SJCRH30 (cell line): ENCODE data around the gene LYZL6. TPM values are rescaled to one million over a fixed set of nuclear protein-coding genes. Genes with fewer than 3 reads are reported as not detected.

ENCODE experiments used
- DNase-seq, 2 experiments: peaks; one replicate each; pipeline ENCODE4 v3.0.0-alpha.2; 2015 to 2020
- H3K27ac ChIP-seq: fragments of 250-450 bp; sonication (Bioruptor Pico); 2 replicates; pipeline ENCODE4 v1.5.1; 2020; ENCODE audit warnings: mild to moderate bottlenecking, moderate library complexity
- H3K27me3 ChIP-seq: fragments of 250-450 bp; sonication (Bioruptor Pico); 2 replicates; pipeline ENCODE4 v1.5.1; 2020; ENCODE audit warnings: mild to moderate bottlenecking, moderate library complexity
- H3K36me3 ChIP-seq: fragments of 250-450 bp; sonication (Bioruptor Pico); 2 replicates; pipeline ENCODE4 v1.5.1; 2020; ENCODE audit warnings: mild to moderate bottlenecking, moderate library complexity
- H3K4me1 ChIP-seq: fragments of 250-450 bp; sonication (Bioruptor Pico); 2 replicates; pipeline ENCODE4 v1.5.1; 2020; ENCODE audit warnings: mild to moderate bottlenecking, moderate library complexity
- H3K4me3 ChIP-seq: fragments of 250-450 bp; sonication (Bioruptor Pico); 2 replicates; pipeline ENCODE4 v1.5.1; 2020; ENCODE audit warnings: mild to moderate bottlenecking, moderate library complexity
- H3K9me3 ChIP-seq: fragments of 250-450 bp; sonication (Bioruptor Pico); replicated peaks from 2 replicates; pipeline ENCODE4 v1.5.1; 2020; ENCODE audit warnings: mild to moderate bottlenecking, moderate library complexity
- total RNA-seq: library from RNA; depleted of rRNA; stranded (reverse); fragments of >200 nt; shearing (Covaris generic); gene quantifications from 2 replicates; pipeline ENCODE4 v1.2.3, GENCODE V29; 2014

Gene LYZL6
- total RNA-seq, 1 experiment from 2014 or later: not detected

DNA sequence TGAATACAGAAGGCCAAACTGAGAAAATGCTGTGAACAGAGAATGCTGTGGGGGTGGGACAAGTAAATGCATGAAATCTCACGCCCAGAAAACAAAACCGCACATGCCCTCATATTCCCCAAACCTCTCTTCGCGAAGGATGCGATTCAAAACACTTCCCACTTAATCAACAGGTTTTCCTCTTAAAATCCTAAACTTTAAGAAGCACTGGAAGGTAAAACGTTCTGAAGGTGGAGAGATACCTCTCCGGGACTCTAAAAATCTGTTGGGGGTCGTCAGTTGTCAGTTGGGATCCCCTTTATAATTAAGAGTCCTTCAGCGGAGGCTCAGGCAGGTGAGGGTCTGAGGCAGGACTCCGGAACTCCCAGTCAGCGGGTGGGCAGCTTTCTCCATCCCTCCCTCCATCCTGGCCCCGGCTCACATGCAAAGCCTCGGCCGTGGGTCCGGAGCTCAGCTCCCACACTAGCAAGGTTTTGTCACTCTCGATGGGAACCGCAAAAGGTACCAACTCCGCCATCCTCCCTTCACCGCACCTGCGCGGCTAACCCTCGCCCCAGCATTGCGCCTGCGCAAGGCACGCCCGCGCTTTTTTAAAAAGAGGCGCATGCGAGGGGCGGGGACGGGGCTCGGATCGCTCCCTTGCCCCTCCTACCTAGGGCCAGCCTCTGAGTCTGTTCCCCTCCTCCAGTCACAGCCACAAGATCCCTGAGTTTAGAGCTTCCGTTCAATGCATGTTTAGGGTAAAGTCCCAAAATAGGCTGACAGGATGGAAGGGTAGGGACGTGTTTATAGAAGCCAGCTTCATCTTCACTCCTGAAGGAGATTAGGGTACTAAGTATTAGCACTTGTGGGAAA, 13.1 kb downstream of the LYZL6 start, which contains the start of gene RDM1:
RDM1 (minus strand) TSS at position 563 of the 855 bp plus-strand sequence; CDS start at position 517, 46 bp downstream.
- no peak for DNase-seq
- Histone ChIP-seq H3K27me3 (peaks cover 18% of the 10 kb centered on the region; the same call in 1 of the 2 replicates), H3K4me1 (no peaks in the 10 kb centered on the region), H3K27ac (no peak within 1 kb of the TSS), H3K36me3 (no peaks in the 10 kb centered on the region), H3K4me3 (no peak within 1 kb of the TSS), H3K9me3 (no peaks in the 10 kb centered on the region)

DNA sequence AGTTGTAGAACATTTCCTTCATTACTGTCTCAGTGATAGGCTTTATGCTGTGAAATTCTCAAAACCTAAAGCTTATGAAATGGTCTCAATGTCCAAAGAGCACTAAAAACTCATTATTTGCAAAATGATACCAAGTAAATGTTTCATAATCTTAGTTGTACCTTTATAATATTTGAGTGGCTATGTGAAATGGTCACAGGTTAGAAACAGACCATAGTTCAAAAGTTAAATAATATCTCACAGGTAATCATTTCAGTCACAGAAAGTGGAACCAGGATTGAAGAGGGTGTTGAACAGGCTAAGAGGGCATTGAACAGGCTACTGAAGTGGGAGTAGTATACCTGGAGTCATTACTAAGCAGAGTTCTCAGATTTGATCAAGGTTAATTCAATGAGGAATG, 15.8 kb downstream of the LYZL6 start:
- Histone ChIP-seq H3K36me3 (no peaks in the 10 kb centered on the region), H3K9me3 (no peaks in the 10 kb centered on the region), H3K4me1 (no peaks in the 10 kb centered on the region), H3K27me3 (peaks cover 17% of the 10 kb centered on the region; the same call in 1 of the 2 replicates), H3K27ac (no peak overlapping the region), H3K4me3 (no peak overlapping the region)
- no peak for DNase-seq

DNA sequence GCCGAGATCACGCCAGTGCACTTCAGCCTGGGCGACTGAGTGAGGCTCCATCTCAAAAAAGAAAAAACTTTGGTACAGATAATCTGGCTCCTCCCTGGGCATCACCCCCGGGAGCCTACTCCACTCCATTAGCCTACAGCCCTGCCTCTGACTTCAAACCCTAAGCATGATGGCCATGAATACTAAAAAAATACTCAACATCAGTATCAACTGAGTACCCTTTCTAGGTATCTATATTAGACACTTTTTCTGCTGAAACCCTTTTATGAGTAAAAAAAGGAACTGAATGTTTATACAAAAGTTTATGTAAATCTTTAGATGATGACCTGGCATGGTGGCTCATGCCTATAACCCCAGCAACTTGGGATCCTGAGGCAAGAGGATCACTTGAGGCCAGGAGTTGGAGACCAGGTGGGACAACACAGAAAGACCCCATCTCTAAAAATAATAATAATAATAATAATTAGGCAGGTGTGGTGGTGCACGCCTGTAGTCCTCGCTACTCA, 19.9 kb downstream of the LYZL6 start:
- Histone ChIP-seq H3K27ac (no peak overlapping the region), H3K9me3 (no peaks in the 10 kb centered on the region), H3K36me3 (no peaks in the 10 kb centered on the region), H3K4me3 (no peak overlapping the region), H3K4me1 (no peaks in the 10 kb centered on the region), H3K27me3 (peaks cover 3% of the 10 kb centered on the region; the same call in 1 of the 2 replicates)
- DNase-seq: no peak

DNA sequence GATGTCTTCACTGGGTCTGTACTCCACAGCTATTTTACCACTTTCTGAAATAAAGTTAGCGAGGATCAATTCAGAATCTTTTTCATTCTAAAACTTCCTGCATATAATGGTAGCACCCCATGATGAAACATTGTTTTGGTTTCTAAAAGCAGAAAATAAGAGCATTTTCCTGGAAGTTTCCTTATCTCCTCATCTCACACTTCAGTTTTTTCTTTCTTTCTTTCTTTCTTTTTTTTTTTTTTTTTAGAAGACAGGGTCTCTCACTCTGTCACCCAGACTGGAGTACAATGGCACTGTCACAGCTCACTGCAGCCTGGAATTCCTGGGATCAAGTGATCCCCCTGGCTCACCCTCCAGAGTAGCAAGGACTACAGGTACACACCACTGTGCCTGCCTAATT, 23.3 kb downstream of the LYZL6 start:
- Histone ChIP-seq H3K27me3 (peaks cover 9% of the 10 kb centered on the region), H3K9me3 (no peaks in the 10 kb centered on the region), H3K27ac (no peak overlapping the region), H3K4me1 (no peaks in the 10 kb centered on the region), H3K36me3 (no peaks in the 10 kb centered on the region), H3K4me3 (no peak overlapping the region)
- DNase-seq: no peak

DNA sequence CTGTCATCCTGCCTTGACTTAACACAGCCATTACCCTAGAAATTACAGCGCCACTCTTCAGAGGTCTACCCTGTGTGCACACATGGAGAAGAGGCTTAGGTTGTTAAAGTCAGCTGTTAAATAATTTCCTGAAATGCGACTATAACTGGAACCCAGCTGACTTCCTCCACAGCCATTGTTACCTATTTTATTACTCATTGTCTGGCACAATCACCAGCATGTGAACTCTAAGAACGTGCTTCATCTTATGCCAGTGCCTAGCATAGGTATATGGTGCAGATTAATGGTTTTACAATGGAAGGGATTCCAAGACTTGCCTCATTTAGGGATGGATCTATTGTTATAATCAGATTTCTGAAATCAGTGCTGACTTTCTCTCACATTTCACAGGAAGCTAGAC, 24.8 kb downstream of the LYZL6 start:
- Histone ChIP-seq H3K27me3 (peaks cover 9% of the 10 kb centered on the region), H3K9me3 (no peaks in the 10 kb centered on the region), H3K4me1 (no peaks in the 10 kb centered on the region), H3K36me3 (no peaks in the 10 kb centered on the region), H3K27ac (no peak overlapping the region), H3K4me3 (no peak overlapping the region)
- DNase-seq: no peak

DNA sequence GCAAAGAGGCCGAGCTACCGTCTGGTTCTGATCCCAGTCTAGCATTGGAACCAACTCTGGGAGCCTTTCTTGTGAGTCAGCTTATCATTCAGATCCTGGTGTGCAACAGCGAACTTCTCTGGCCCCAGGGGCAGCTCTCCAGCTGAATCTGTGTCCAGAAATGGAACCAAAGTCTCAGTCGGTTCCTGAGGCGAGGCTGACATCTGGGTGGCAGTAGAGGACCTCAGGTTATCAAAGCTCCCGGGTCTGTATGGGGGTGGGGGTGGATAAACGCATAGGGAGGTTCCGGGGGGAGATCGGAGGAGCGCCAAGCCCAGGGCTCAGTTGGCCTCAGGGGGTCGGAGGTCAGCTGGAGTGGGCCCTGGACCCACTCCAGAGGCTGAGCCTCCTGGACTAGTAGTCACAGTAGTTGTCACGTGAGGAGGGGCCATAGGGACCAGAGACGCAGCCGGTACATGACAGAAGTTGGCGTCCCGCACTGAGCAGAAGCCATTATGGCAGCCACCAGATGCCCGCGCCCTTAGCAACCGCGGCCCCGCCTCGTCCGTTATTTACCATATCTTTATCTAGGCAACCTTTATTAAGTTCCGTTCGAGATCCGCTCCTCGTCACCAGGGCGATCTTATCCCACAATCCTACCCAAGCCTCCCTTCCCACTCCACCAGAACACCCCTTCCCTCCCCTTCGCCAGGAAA, 25.8 kb downstream of the LYZL6 start:
- Histone ChIP-seq H3K27ac (no peak overlapping the region), H3K4me1 (no peaks in the 10 kb centered on the region), H3K9me3 (no peaks in the 10 kb centered on the region), H3K27me3 (peaks cover 9% of the 10 kb centered on the region), H3K4me3 (no peak overlapping the region), H3K36me3 (no peaks in the 10 kb centered on the region)
- DNase-seq: no peak

DNA sequence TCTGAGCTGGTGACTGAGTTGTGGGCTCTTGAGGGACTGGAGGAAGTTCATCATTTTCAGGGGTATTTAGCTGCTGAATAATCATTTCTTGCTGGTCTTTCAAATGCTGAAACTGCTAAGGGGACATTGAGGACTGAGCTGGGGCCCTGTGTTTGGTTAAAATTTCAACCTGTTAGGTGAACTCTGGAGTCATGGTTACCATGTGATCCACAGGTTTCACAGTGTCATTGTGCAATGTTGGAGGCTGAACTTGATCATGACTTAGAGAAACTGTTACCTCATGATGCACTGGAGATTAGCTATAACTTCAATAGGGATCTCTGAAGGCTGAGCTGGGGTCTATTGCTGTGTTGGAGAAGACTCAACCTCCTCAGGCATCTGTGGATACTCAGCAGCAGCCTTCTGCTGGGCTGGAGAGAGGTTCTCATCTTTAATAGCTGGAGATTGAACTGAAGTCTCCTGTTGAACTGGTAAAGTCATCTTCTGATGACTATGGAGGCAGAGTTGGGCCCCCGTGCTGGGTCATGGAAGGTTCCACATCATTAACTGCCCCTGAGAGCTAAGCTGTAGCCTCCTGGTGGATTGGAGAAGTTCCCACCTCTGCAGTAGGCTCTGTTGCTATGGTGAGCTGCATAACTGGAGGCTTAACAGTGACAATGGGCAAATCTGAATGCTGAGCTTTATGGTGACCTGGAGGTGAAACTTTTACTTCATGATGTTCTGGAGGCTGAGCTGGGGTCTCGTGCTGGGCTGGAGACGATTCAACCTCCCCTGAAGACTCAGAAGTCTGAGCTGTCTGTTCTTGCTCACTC, 28.2 kb downstream of the LYZL6 start:
- no peaks in the 10 kb centered on the region for H3K9me3 ChIP-seq
- H3K4me1 ChIP-seq: no peaks in the 10 kb centered on the region
- H3K4me3 ChIP-seq: no peak overlapping the region
- peaks cover 6% of the 10 kb centered on the region; the same call in 1 of the 2 replicates for H3K27me3 ChIP-seq
- no peak for DNase-seq
- H3K36me3 ChIP-seq: no peaks in the 10 kb centered on the region
- H3K27ac ChIP-seq: no peak overlapping the region

DNA sequence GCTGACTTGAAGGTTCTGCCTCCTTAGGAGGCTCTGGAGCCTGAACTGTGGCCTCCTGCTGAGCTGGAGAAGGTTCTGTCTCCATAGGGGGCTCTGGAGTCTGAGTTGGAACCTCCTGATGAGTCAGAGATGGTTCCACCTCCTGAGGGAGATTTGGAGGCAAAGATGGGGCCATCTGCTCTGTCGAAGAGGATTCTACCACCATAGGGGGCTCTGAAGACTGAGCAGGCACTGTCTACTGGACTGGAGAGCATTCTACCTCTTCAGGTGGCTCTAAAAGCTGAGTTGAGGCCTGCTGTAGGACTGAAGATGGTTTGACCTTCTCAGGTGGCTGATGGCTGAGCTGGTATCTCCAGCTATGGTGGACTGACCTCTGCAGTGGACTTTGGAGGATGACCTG, 29.2 kb downstream of the LYZL6 start:
- H3K4me3 ChIP-seq: no peak overlapping the region
- H3K27me3 ChIP-seq: peaks cover 6% of the 10 kb centered on the region; the same call in 1 of the 2 replicates
- H3K9me3 ChIP-seq: no peaks in the 10 kb centered on the region
- no peaks in the 10 kb centered on the region for H3K36me3 ChIP-seq
- no peak for DNase-seq
- no peak overlapping the region for H3K27ac ChIP-seq
- no peaks in the 10 kb centered on the region for H3K4me1 ChIP-seq

DNA sequence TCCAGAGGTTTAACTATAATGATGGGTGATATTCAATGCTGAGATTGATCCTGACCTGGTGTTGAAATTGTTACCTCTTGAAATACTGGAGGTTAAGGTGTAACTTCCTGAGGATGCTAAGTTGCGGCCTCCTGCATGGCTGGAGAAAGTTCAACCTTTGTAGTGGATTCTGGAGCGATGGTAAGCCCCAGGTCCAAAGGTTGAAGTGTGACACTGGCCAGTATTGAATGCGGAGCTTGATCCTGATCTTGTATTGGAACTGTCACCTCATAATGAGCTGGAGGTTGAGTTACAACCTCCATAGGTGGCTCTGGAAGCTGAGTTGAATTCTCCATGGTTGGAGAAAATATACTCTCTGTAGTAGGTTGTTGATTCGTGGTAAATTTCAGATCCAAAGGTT, 29.9 kb downstream of the LYZL6 start:
- H3K4me1 ChIP-seq: no peaks in the 10 kb centered on the region
- H3K4me3 ChIP-seq: no peak overlapping the region
- no peak for DNase-seq
- no peak overlapping the region for H3K27ac ChIP-seq
- H3K27me3 ChIP-seq: peaks cover 6% of the 10 kb centered on the region; the same call in 1 of the 2 replicates
- no peaks in the 10 kb centered on the region for H3K9me3 ChIP-seq
- no peaks in the 10 kb centered on the region for H3K36me3 ChIP-seq

DNA sequence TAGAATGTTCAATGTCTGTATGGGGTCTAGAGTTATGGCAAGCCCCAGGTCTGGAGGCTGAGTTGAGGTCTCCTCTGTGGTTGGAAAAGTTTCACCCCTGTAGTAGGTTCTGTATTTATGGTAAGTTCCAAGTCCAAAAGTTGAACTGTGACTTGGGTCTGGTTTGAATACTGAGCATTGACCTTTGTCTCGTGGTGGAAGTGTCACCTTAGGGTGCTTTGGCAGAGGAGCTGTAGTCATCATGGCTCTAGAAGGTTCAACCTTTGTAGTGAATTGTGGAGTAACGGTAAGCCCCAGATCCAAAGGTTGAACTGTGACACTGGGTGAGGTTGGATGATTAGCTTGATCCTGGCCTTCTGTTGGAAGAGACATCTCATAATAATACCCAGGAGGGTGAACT, 30.6 kb downstream of the LYZL6 start:
- Histone ChIP-seq H3K4me3 (no peak overlapping the region), H3K36me3 (no peaks in the 10 kb centered on the region), H3K4me1 (no peaks in the 10 kb centered on the region), H3K9me3 (no peaks in the 10 kb centered on the region), H3K27ac (no peak overlapping the region), H3K27me3 (peaks cover 6% of the 10 kb centered on the region; the same call in 1 of the 2 replicates)
- no peak for DNase-seq

DNA sequence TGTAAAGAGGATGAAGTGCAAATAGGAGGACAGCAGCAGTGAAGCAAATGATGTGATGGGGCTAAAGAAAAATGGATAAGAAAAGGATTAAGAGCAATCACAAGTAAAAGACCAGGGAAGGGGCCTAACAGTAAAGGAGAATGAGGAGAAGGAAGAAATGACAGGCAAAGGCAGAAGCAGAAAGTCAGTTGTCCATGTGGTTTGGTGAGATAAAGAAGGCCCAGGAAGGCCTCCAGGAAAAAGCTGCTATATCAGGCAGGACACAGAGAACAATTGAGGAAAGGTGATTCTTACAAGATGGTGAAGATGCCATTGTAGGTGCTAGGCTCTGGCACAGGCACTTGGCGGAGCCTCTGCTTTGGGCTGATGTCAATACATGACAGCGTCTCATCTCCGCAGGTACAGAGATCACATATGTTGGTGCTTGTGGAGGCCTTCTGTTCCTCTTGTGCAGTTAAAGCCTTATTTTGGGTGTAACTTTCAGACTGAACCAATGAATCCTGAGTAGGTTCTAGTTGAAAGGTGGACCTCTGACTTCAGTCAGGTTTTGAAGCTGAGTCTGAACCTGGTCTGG, 31.1 kb downstream of the LYZL6 start:
- no peak overlapping the region for H3K4me3 ChIP-seq
- peaks cover 6% of the 10 kb centered on the region; the same call in 1 of the 2 replicates for H3K27me3 ChIP-seq
- no peaks in the 10 kb centered on the region for H3K4me1 ChIP-seq
- H3K36me3 ChIP-seq: no peaks in the 10 kb centered on the region
- H3K9me3 ChIP-seq: no peaks in the 10 kb centered on the region
- no peak for DNase-seq
- no peak overlapping the region for H3K27ac ChIP-seq

DNA sequence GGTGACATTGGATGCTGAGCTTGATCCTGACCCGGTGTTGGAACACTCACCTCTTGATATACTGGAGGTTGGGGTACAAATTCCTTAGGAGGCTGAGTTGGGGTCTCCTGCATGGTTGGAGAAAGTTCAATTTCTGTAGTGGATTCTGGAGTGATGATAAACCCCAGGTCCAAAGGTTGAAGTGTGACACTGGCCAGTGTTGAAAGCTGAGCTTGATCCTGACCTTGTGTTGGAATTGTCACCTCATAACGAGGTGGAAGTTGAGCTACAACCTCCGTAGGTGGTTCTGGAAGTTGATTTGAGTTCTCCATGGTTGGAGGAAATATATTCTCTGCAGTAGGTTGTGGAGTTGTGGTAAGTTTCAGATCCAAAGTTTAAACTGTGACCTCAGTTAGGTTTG, 34.1 kb downstream of the LYZL6 start:
- no peak overlapping the region for H3K27ac ChIP-seq
- H3K27me3 ChIP-seq: no peaks in the 10 kb centered on the region
- no peaks in the 10 kb centered on the region for H3K4me1 ChIP-seq
- no peak overlapping the region for H3K4me3 ChIP-seq
- no peak for DNase-seq
- H3K9me3 ChIP-seq: no peaks in the 10 kb centered on the region
- no peaks in the 10 kb centered on the region for H3K36me3 ChIP-seq

DNA sequence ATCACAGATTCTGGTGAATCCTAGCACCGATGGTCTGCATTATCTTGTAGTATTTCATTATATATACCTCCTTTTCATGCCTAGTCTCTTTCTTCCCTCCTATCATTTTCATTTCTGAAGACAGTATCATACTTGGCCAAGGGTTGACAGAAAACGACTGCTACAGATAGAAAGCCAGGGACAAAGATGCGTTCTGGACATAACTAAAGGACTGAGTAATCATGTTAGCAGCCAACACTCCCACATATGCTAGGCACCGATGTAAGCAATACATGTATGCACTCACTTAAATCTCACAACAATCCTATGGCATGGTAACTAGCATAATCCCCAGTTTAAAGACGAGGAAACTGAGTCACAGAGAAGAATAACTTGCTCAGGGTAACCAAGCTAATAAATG, 35.8 kb downstream of the LYZL6 start:
- Histone ChIP-seq H3K4me1 (no peaks in the 10 kb centered on the region), H3K27me3 (no peaks in the 10 kb centered on the region), H3K36me3 (no peaks in the 10 kb centered on the region), H3K9me3 (no peaks in the 10 kb centered on the region), H3K27ac (no peak overlapping the region), H3K4me3 (no peak overlapping the region)
- no peak for DNase-seq

DNA sequence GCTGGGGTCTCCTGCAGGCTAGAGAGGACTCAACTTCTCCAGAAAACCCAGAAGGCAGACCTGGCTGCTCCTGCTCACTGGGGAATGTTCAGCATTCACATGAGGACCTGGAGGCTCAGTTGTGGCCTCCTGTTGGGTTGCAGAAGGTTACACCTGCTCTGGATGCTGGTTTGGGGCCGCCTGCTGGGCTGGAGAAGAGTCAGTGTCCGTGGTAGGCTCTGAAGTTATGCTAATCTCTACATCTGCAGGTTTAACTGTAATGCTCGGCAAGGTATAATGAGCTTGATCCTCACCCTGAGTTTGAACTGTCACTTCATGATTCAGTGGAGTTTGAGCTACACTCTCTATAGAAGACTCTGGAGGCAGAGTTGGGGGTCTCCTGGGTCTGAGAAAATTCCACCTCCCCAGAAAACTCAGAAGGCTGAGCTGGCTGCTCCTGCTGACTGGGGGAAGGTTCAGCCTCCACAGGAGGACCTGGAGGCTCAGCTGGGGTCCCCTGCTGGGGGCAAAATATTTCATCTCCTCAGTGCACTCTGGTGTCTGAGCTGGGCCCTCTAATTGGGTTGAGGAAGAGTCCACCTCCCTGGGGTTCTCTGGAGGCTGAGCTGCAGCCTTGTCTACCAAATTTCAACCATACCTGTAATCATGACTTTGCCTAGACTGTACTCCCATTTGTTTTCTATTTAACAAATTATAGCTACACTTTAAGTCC, 36.4 kb downstream of the LYZL6 start:
- DNase-seq: no peak
- Histone ChIP-seq H3K4me1 (no peaks in the 10 kb centered on the region), H3K9me3 (no peaks in the 10 kb centered on the region), H3K27me3 (0 out of 2 replicates have a peak, but pooled peaks cover 2% of the 10 kb centered on the region), H3K4me3 (no peak overlapping the region), H3K27ac (no peak overlapping the region), H3K36me3 (no peaks in the 10 kb centered on the region)
